Activated CD8-positive, alpha-beta memory T cell treated with anti-CD3 and anti-CD28 coated beads for 48 hours (primary cell): ENCODE data around the gene RBM12.
"Not testable (repeated sequence)": the region's sequence is repeated elsewhere in the genome, so short reads cannot be mapped to it uniquely, and the experiment has no call there.

Source experiments
- DNase-seq, 3 experiments: peaks; one replicate each; pipeline ENCODE4 v3.0.0-alpha.2; 2020; ENCODE audit warnings: low read depth in 2 of 3, low spot score in 2 of 3

The RBM12 gene

GRCh38 chr20:35664466-35665206 lies at the start of gene RBM12, which contains the start of gene CPNE1:
RBM12 (minus strand) TSS chr20:35664900; CDS start chr20:35655322, 9,578 bp downstream.
CPNE1 (minus strand) TSS chr20:35664900; CDS start chr20:35632923, 31,977 bp downstream.
- peak; percentile 88 to 90 (median 88) for DNase-seq

- no peak for DNase-seq
Observed at GRCh38 chr20:35714127-35714526, 49.4 kb upstream of the RBM12 start.

GRCh38 chr20:35713120-35713519 lies 48.4 kb upstream of the RBM12 start:
- DNase-seq = not testable (repeated sequence)

- DNase-seq = no peak
Observed at GRCh38 chr20:35711588-35712209, 47.0 kb upstream of the RBM12 start.

GRCh38 chr20:35710884-35711587 lies 46.3 kb upstream of the RBM12 start:
- no peak for DNase-seq

- no peak for DNase-seq
Observed at GRCh38 chr20:35710039-35710438, 45.3 kb upstream of the RBM12 start.

- DNase-seq = no peak
Observed at GRCh38 chr20:35709259-35709658, 44.6 kb upstream of the RBM12 start.

GRCh38 chr20:35708502-35708901 lies 43.8 kb upstream of the RBM12 start:
- no peak for DNase-seq

GRCh38 chr20:35706591-35707529 lies 42.2 kb upstream of the RBM12 start:
- DNase-seq = not testable (repeated sequence)

- DNase-seq = not testable (repeated sequence)
Observed at GRCh38 chr20:35705894-35706293, 41.2 kb upstream of the RBM12 start.

GRCh38 chr20:35704514-35705261 lies 40.0 kb upstream of the RBM12 start:
- DNase-seq = no peak

- DNase-seq = no peak
Observed at GRCh38 chr20:35702824-35703695, 38.4 kb upstream of the RBM12 start.

GRCh38 chr20:35702051-35702823 lies 37.5 kb upstream of the RBM12 start:
- DNase-seq = no peak

- no peak for DNase-seq
Observed at GRCh38 chr20:35700625-35701148, 36.0 kb upstream of the RBM12 start.

- DNase-seq = no peak
Observed at GRCh38 chr20:35699957-35700624, 35.4 kb upstream of the RBM12 start.

GRCh38 chr20:35699127-35699956 lies 34.6 kb upstream of the RBM12 start, which contains the start of the genes NFS1 and ROMO1:
NFS1 (minus strand) TSS chr20:35699352; CDS start chr20:35699288, 64 bp downstream.
ROMO1 (plus strand) TSS chr20:35699405; CDS start chr20:35699633, 228 bp downstream.
- peak; percentile 68 to 79 (median 75) for DNase-seq
